ENCODE results near the gene GNRHR.

GNRHR gene

DNA sequence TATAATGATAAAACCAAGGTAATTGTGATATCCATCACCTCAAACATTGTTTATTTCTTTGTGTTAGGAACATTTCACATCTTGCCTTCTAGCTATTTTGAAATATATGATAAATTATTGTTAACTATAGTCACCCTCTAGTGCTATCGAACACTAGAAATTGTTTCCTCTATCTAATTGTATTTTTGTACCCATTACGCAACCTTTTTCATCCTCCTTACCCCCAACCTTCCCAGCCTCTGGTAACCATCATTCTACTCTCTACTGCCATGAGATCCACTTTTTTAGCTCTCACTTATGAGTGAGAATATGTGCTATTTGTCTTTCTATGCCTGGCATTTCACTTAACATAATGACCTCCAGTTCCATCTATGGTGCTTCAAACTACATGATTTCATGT lies 49.3 kb downstream of the GNRHR start:
- Histone ChIP-seq H3K4me3 (ENCODE audit: low read length) (no peak overlapping the region), H3K9me2 (replicated peaks; ENCODE audit: insufficient read depth, low read length) (no peaks in the 10 kb centered on the region), H2AFZ (ENCODE audit: low read length) (no peak overlapping the region), H3K4me1 (ENCODE audit: low read length) (peaks cover 5% of the 10 kb centered on the region), H3K36me3 (replicated peaks; ENCODE audit: insufficient read depth, low read length) (no peaks in the 10 kb centered on the region), H3K79me2 (ENCODE audit: low read length) (peaks cover 50% of the 10 kb centered on the region), H3F3A (ENCODE audit: insufficient read depth, low read length) (peaks cover 10% of the 10 kb centered on the region), H3K9me3 (replicated peaks; ENCODE audit: insufficient read depth, low read length) (no peaks in the 10 kb centered on the region), H4K20me1 (ENCODE audit: insufficient read depth, low read length) (no peaks in the 10 kb centered on the region), H3K27me3 (replicated peaks; ENCODE audit: insufficient read depth, low read length) (no peaks in the 10 kb centered on the region), H3K9ac (ENCODE audit: low read length) (no peak overlapping the region), H3K27ac (ENCODE audit: low read length) (no peak overlapping the region), H3K4me2 (ENCODE audit: low read depth, low read length) (no peak overlapping the region)
- TF ChIP-seq, protein P1, sequence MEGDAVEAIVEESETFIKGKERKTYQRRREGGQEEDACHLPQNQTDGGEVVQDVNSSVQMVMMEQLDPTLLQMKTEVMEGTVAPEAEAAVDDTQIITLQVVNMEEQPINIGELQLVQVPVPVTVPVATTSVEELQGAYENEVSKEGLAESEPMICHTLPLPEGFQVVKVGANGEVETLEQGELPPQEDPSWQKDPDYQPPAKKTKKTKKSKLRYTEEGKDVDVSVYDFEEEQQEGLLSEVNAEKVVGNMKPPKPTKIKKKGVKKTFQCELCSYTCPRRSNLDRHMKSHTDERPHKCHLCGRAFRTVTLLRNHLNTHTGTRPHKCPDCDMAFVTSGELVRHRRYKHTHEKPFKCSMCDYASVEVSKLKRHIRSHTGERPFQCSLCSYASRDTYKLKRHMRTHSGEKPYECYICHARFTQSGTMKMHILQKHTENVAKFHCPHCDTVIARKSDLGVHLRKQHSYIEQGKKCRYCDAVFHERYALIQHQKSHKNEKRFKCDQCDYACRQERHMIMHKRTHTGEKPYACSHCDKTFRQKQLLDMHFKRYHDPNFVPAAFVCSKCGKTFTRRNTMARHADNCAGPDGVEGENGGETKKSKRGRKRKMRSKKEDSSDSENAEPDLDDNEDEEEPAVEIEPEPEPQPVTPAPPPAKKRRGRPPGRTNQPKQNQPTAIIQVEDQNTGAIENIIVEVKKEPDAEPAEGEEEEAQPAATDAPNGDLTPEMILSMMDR (IDR thresholded peaks at IDR 0.05; ENCODE audit: low read length), result no peak
- no peak for TF ChIP-seq EZH2 (optimal IDR thresholded peaks at IDR 0.05; ENCODE audit: low read depth, low read length)
- no peak for TF ChIP-seq EZH2phosphoT487 (IDR thresholded peaks at IDR 0.05; ENCODE audit: low read length)
- no peak for DNase-seq

DNA sequence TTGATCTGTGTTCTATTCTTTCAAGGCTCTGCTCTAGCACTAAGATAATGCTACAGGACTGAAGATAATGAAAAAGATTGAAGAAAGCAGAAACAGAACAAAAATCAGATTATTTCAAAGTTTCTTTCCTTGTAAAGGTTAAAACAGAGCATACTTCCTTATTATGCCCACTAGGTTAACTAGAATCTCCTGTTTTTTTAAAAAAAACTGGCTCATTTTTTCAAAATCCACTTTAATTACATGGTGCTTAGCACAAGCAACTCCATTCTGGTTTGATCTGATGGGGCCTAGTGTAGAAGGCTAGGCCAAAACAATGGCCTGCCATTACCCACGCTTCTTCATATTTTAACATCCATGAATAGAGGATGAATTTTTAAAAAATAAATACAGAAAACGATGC lies 52.0 kb downstream of the GNRHR start:
- peak overlapping the region; percentile 78 for H3K4me2 ChIP-seq (ENCODE audit: low read depth, low read length)
- peaks cover 10% of the 10 kb centered on the region for H3F3A ChIP-seq (ENCODE audit: insufficient read depth, low read length)
- peaks cover 64% of the 10 kb centered on the region for H3K79me2 ChIP-seq (ENCODE audit: low read length)
- H3K27ac ChIP-seq (ENCODE audit: low read length), result no peak overlapping the region
- H2AFZ ChIP-seq (ENCODE audit: low read length), result no peak overlapping the region
- peak overlapping the region; percentile 87 for H3K4me3 ChIP-seq (ENCODE audit: low read length)
- H3K27me3 ChIP-seq (replicated peaks; ENCODE audit: insufficient read depth, low read length), result no peaks in the 10 kb centered on the region
- peaks cover 7% of the 10 kb centered on the region for H3K4me1 ChIP-seq (ENCODE audit: low read length)
- no peaks in the 10 kb centered on the region for H3K9me3 ChIP-seq (replicated peaks; ENCODE audit: insufficient read depth, low read length)
- no peak overlapping the region for H3K9ac ChIP-seq (ENCODE audit: low read length)
- H4K20me1 ChIP-seq (ENCODE audit: insufficient read depth, low read length), result no peaks in the 10 kb centered on the region
- DNase-seq, result no peak
- TF ChIP-seq EZH2phosphoT487 (IDR thresholded peaks at IDR 0.05; ENCODE audit: low read length), result no peak
- TF ChIP-seq, protein P1 (IDR thresholded peaks at IDR 0.05; ENCODE audit: low read length), result no peak
- TF ChIP-seq EZH2 (optimal IDR thresholded peaks at IDR 0.05; ENCODE audit: low read depth, low read length), result no peak
- H3K36me3 ChIP-seq (replicated peaks; ENCODE audit: insufficient read depth, low read length), result no peaks in the 10 kb centered on the region
- H3K9me2 ChIP-seq (replicated peaks; ENCODE audit: insufficient read depth, low read length), result no peaks in the 10 kb centered on the region

DNA sequence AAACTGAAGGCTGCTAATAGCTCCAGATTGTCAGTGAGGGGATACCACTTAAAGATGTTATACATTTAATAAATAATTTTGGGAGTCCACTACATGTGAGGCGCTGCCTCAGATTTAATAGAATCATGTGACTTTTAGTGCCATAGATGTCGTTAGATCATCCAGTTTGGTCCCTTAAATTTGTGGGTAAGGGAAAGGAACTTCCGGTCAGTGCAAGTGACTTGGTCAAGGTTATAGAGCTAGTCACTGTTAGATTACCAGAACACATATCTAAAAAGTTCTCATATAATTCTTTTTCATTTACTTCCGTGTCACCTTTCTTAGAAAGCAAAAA lies 52.7 kb downstream of the GNRHR start:
- Histone ChIP-seq H2AFZ (ENCODE audit: low read length) (peak overlapping the region; percentile 69), H3K27ac (ENCODE audit: low read length) (peak overlapping the region; percentile 57), H3K9ac (ENCODE audit: low read length) (peak overlapping the region; percentile 65), H3K4me3 (ENCODE audit: low read length) (peak overlapping the region; percentile 87), H3K36me3 (replicated peaks; ENCODE audit: insufficient read depth, low read length) (no peaks in the 10 kb centered on the region; the same call in 1 of the 2 replicates), H3K4me1 (ENCODE audit: low read length) (peaks cover 7% of the 10 kb centered on the region), H3K9me3 (replicated peaks; ENCODE audit: insufficient read depth, low read length) (no peaks in the 10 kb centered on the region), H3F3A (ENCODE audit: insufficient read depth, low read length) (peaks cover 10% of the 10 kb centered on the region), H3K9me2 (replicated peaks; ENCODE audit: insufficient read depth, low read length) (no peaks in the 10 kb centered on the region), H3K27me3 (replicated peaks; ENCODE audit: insufficient read depth, low read length) (no peaks in the 10 kb centered on the region), H3K79me2 (ENCODE audit: low read length) (peaks cover 65% of the 10 kb centered on the region), H4K20me1 (ENCODE audit: insufficient read depth, low read length) (no peaks in the 10 kb centered on the region), H3K4me2 (ENCODE audit: low read depth, low read length) (peak overlapping the region; percentile 78)
- no peak for DNase-seq
- TF ChIP-seq EZH2 (optimal IDR thresholded peaks at IDR 0.05; ENCODE audit: low read depth, low read length) (no peak), EZH2phosphoT487 (IDR thresholded peaks at IDR 0.05; ENCODE audit: low read length) (no peak)
- TF ChIP-seq, protein P1 (IDR thresholded peaks at IDR 0.05; ENCODE audit: low read length), result no peak
